CD4-positive, alpha-beta memory T cell (primary cell): ENCODE measurements around the gene SGTA. TPM values are rescaled to one million over a fixed set of nuclear protein-coding genes. Genes with fewer than 3 reads are reported as not detected.

Source experiments
- CTCF ChIA-PET: fragments of 350-600 bp; sonication (Branson Sonifier 250); formaldehyde crosslinking; loops from one replicate; lab custom pipeline; 2021; ENCODE audit warnings: inconsistent platforms; ENCODE audit not compliant: partially characterized antibody; lab: Charles Lee
- POLR2A ChIA-PET: fragments of 350-600 bp; sonication (Branson Sonifier 250); formaldehyde crosslinking; loops from one replicate; lab custom pipeline; 2021; ENCODE audit not compliant: partially characterized antibody; lab: Charles Lee
- DNase-seq, 5 donors: peaks; one replicate each; pipeline versions ENCODE4 v3.0.0 to v3.0.0-alpha.2; 2020 to 2022; ENCODE audit warnings: mixed read lengths in 1 of 5
- H3K27ac ChIP-seq: one replicate; pipeline ENCODE4 v1.7.0; 2013; ENCODE audit warnings: low read depth, low read length
- H3K27me3 ChIP-seq: 2 replicates; pipeline ENCODE4 v1.7.0; 2013; ENCODE audit warnings: mild to moderate bottlenecking, low read length, moderate library complexity; ENCODE audit not compliant: insufficient read depth
- H3K36me3 ChIP-seq: 2 replicates; pipeline ENCODE4 v1.7.0; 2013; ENCODE audit warnings: mild to moderate bottlenecking, low read length, moderate library complexity; ENCODE audit not compliant: insufficient read depth
- H3K4me1 ChIP-seq: 2 replicates; pipeline ENCODE4 v1.7.0; 2013; ENCODE audit warnings: mild to moderate bottlenecking, low read length, moderate library complexity; ENCODE audit not compliant: insufficient read depth
- H3K4me3 ChIP-seq, 2 donors: one replicate each; pipeline ENCODE4 v1.7.0; 2013; ENCODE audit warnings: low read length in 2 of 2, mild to moderate bottlenecking in 1 of 2
- H3K9me3 ChIP-seq, 2 donors: one replicate each; pipeline ENCODE4 v1.7.0; 2013; ENCODE audit warnings: low read length in 2 of 2, control low read depth in 1 of 2; ENCODE audit not compliant: control insufficient read depth in 1 of 2
- H3K27ac Mint-ChIP-seq, 7 donors: one replicate each; pipeline ENCODE4 v1.8.0; 2020 to 2021; ENCODE audit warnings: mixed read lengths in 7 of 7, mild to moderate bottlenecking in 6 of 7, inconsistent platforms in 3 of 7, moderate library complexity in 3 of 7
- H3K27me3 Mint-ChIP-seq, 2 donors: one replicate each; pipeline ENCODE4 v1.8.0; 2020 to 2021; ENCODE audit warnings: mixed read lengths in 2 of 2
- H3K36me3 Mint-ChIP-seq, 2 donors: one replicate each; pipeline ENCODE4 v1.8.0; 2020 to 2021; ENCODE audit warnings: mixed read lengths in 2 of 2, inconsistent platforms in 1 of 2, mild to moderate bottlenecking in 1 of 2
- H3K4me1 Mint-ChIP-seq, 4 donors: one replicate each; pipeline ENCODE4 v1.8.0; 2020 to 2021; ENCODE audit warnings: mixed read lengths in 4 of 4, mild to moderate bottlenecking in 1 of 4
- H3K4me3 Mint-ChIP-seq, 8 donors: one replicate each; pipeline ENCODE4 v1.8.0; 2020 to 2021; ENCODE audit warnings: mixed read lengths in 8 of 8, mild to moderate bottlenecking in 7 of 8, moderate library complexity in 6 of 8, inconsistent platforms in 3 of 8
- H3K9me3 Mint-ChIP-seq, 8 donors: one replicate each; pipeline ENCODE4 v1.8.0; 2020 to 2021; ENCODE audit warnings: mixed read lengths in 8 of 8, mild to moderate bottlenecking in 5 of 8, inconsistent platforms in 3 of 8, moderate library complexity in 1 of 8
- intact Hi-C: fragments of 100-400 bp; cut with micrococcal nuclease; formaldehyde crosslinking; loops from one replicate; pipeline ENCODE4 v1.15.1; 2023
- polyA plus RNA-seq, 2 donors: library from polyadenylated mRNA; unstranded; fragments of 300-500 nt; fragmentation: Illumina TruSeq; gene quantifications; one replicate each; pipeline ENCODE4 v1.2.3, GENCODE V29; 2021
- total RNA-seq, 2 experiments: library from RNA; stranded (reverse); gene quantifications; one replicate each; pipeline ENCODE4 v1.2.3, GENCODE V29; 2021

SGTA gene
- total and polyA plus RNA-seq, 4 experiments from 2014 or later, result 27.7 to 37.8 (median 36.0) TPM

- Mint-ChIP-seq H3K27me3 (no peaks in the 10 kb centered on the region), H3K9me3 (no peaks in the 10 kb centered on the region), H3K4me3 (no peak overlapping the region), H3K36me3 (peaks cover 8 to 14% of the 10 kb centered on the region in 2 donors), H3K27ac (peak overlapping the region in 2 of 7 donors; percentile 23 to 48), H3K4me1 (peaks cover 0 to 13% (median 6%) of the 10 kb centered on the region in 4 donors)
- Histone ChIP-seq H3K4me1 (no peaks in the 10 kb centered on the region), H3K36me3 (peaks cover 3% of the 10 kb centered on the region), H3K4me3 (no peak overlapping the region), H3K27me3 (no peaks in the 10 kb centered on the region), H3K9me3 (no peaks in the 10 kb centered on the region), H3K27ac (no peak overlapping the region)
- CTCF ChIA-PET, result no interaction called here
- POLR2A ChIA-PET, result no interaction called here
- intact Hi-C loops, result no loop called here
- DNase-seq, result no peak
These were observed 8.8 kb upstream of the SGTA start for GRCh38 chr19:2791876-2792275.

GRCh38 chr19:2791440-2791839 is 8.4 kb upstream of the SGTA start:
- Mint-ChIP-seq H3K4me1 (peaks cover 0 to 17% (median 6%) of the 10 kb centered on the region in 4 donors), H3K4me3 (no peak overlapping the region), H3K36me3 (peaks cover 8 to 14% of the 10 kb centered on the region in 2 donors), H3K9me3 (no peaks in the 10 kb centered on the region), H3K27me3 (no peaks in the 10 kb centered on the region), H3K27ac (no peak overlapping the region)
- CTCF ChIA-PET, result no interaction called here
- intact Hi-C loops, result no loop called here
- Histone ChIP-seq H3K27me3 (no peaks in the 10 kb centered on the region), H3K9me3 (no peaks in the 10 kb centered on the region), H3K4me1 (peaks cover 2% of the 10 kb centered on the region), H3K36me3 (peaks cover 3% of the 10 kb centered on the region), H3K4me3 (no peak overlapping the region), H3K27ac (no peak overlapping the region)
- POLR2A ChIA-PET, result no interaction called here
- DNase-seq, result no peak

GRCh38 chr19:2790557-2791271 is 7.6 kb upstream of the SGTA start:
- peak overlapping the region in 2 of 8 donors; percentile 31 to 59 for H3K4me3 Mint-ChIP-seq
- Histone ChIP-seq H3K4me1 (peaks cover 8% of the 10 kb centered on the region), H3K9me3 (no peaks in the 10 kb centered on the region), H3K4me3 (no peak overlapping the region), H3K36me3 (peaks cover 3% of the 10 kb centered on the region), H3K27me3 (no peaks in the 10 kb centered on the region), H3K27ac (no peak overlapping the region)
- H3K36me3 Mint-ChIP-seq, result peaks cover 2 to 10% of the 10 kb centered on the region in 2 donors
- CTCF ChIA-PET, result no interaction called here
- intact Hi-C loops, result no loop called here
- H3K4me1 Mint-ChIP-seq, result peaks cover 3 to 24% (median 11%) of the 10 kb centered on the region in 4 donors
- H3K27me3 Mint-ChIP-seq, result no peaks in the 10 kb centered on the region
- H3K27ac Mint-ChIP-seq, result no peak overlapping the region
- DNase-seq, result no peak
- POLR2A ChIA-PET, result no interaction called here
- no peaks in the 10 kb centered on the region for H3K9me3 Mint-ChIP-seq

GRCh38 chr19:2790194-2790556 is 7.1 kb upstream of the SGTA start:
- H3K36me3 Mint-ChIP-seq, result peaks cover 0 to 5% of the 10 kb centered on the region in 2 donors
- no peaks in the 10 kb centered on the region for H3K9me3 Mint-ChIP-seq
- H3K27ac Mint-ChIP-seq, result no peak overlapping the region
- Histone ChIP-seq H3K36me3 (no peaks in the 10 kb centered on the region), H3K27ac (no peak overlapping the region), H3K4me1 (peaks cover 8% of the 10 kb centered on the region), H3K27me3 (no peaks in the 10 kb centered on the region), H3K9me3 (no peaks in the 10 kb centered on the region), H3K4me3 (no peak overlapping the region)
- no peak for DNase-seq
- H3K4me1 Mint-ChIP-seq, result peaks cover 4 to 26% (median 14%) of the 10 kb centered on the region in 4 donors
- no peak overlapping the region for H3K4me3 Mint-ChIP-seq
- ChIA-PET CTCF (no interaction called here), POLR2A (no interaction called here)
- no peaks in the 10 kb centered on the region for H3K27me3 Mint-ChIP-seq
- intact Hi-C loops, result no loop called here

- H3K9me3 ChIP-seq, result no peaks in the 10 kb centered on the region
- H3K4me1 ChIP-seq, result peaks cover 25% of the 10 kb centered on the region
- Mint-ChIP-seq H3K27me3 (no peaks in the 10 kb centered on the region), H3K9me3 (no peaks in the 10 kb centered on the region), H3K4me1 (peaks cover 9 to 43% (median 23%) of the 10 kb centered on the region in 4 donors), H3K27ac (peak overlapping the region in 2 of 7 donors; percentile 4 to 31), H3K36me3 (peaks cover 0 to 4% of the 10 kb centered on the region in 2 donors), H3K4me3 (peak overlapping the region in 3 of 8 donors; percentile 25 to 73 (median 67))
- H3K4me3 ChIP-seq, result no peak overlapping the region
- no peaks in the 10 kb centered on the region for H3K27me3 ChIP-seq
- H3K36me3 ChIP-seq, result no peaks in the 10 kb centered on the region
- H3K27ac ChIP-seq, result no peak overlapping the region
- intact Hi-C loops, result loop anchor here (10.0 kb wide), 2 partner anchors 157 to 313 kb away; partner anchors contain the start of genes GADD45B and ZNF77
- no peak for DNase-seq
- ChIA-PET CTCF (interaction anchor here (1.1 kb wide), 1 partner anchor 32 kb away, joined by 4 read pairs; no protein-coding TSS in a partner anchor), POLR2A (no interaction called here)
These were observed 5.2 kb upstream of the SGTA start for GRCh38 chr19:2788237-2788636.

GRCh38 chr19:2787115-2787514 is 4.0 kb upstream of the SGTA start:
- no peak for DNase-seq
- no peaks in the 10 kb centered on the region for H3K27me3 Mint-ChIP-seq
- peak overlapping the region; percentile 27 to 84 (median 50) for H3K4me3 Mint-ChIP-seq
- H3K27ac Mint-ChIP-seq, result peak overlapping the region in 1 of 7 donors; percentile 62
- intact Hi-C loops, result loop anchor here (10.0 kb wide), 2 partner anchors 158 to 312 kb away; partner anchors contain the start of genes GADD45B and ZNF77
- no peak overlapping the region for H3K27ac ChIP-seq
- POLR2A ChIA-PET, result no interaction called here
- H3K36me3 Mint-ChIP-seq, result peaks cover 0 to 2% of the 10 kb centered on the region in 2 donors
- no peaks in the 10 kb centered on the region for H3K27me3 ChIP-seq
- H3K9me3 Mint-ChIP-seq, result no peaks in the 10 kb centered on the region
- CTCF ChIA-PET, result no interaction called here
- no peak overlapping the region for H3K4me3 ChIP-seq
- peaks cover 30% of the 10 kb centered on the region for H3K4me1 ChIP-seq
- no peaks in the 10 kb centered on the region for H3K36me3 ChIP-seq
- peaks cover 12 to 49% (median 28%) of the 10 kb centered on the region in 4 donors for H3K4me1 Mint-ChIP-seq
- no peaks in the 10 kb centered on the region for H3K9me3 ChIP-seq

- Histone ChIP-seq H3K4me3 (peak within 1 kb of the TSS; percentile 69), H3K36me3 (no peaks in the 10 kb centered on the region), H3K4me1 (peaks cover 47% of the 10 kb centered on the region), H3K27me3 (no peaks in the 10 kb centered on the region), H3K9me3 (no peaks in the 10 kb centered on the region), H3K27ac (peak within 1 kb of the TSS; percentile 64)
- Mint-ChIP-seq H3K27me3 (no peaks in the 10 kb centered on the region), H3K4me3 (peak within 1 kb of the TSS; percentile 75 to 90 (median 84)), H3K27ac (peak within 1 kb of the TSS; percentile 86 to 97 (median 88)), H3K4me1 (peaks cover 19 to 66% (median 42%) of the 10 kb centered on the region in 4 donors), H3K9me3 (no peaks in the 10 kb centered on the region), H3K36me3 (peaks cover 0 to 2% of the 10 kb centered on the region in 2 donors)
- intact Hi-C loops, result loop anchor here (1.0 to 10.0 kb wide), 6 partner anchors 9 to 311 kb away; partner anchors contain the start of genes GADD45B, GNG7, ZNF554 and ZNF57
- ChIA-PET POLR2A (interaction anchor here (0.5 to 1.3 kb wide), 10 partner anchors 10 to 1656 kb away, joined by 3 to 5 read pairs (median 3); partner anchors contain the start of genes GADD45B, ZNF554 and ZNF555), CTCF (interaction anchor here (0.7 kb wide), 1 partner anchor 9 kb away, joined by 3 read pairs; no protein-coding TSS in a partner anchor)
- peak; percentile 96 to 99 (median 98) for DNase-seq
These were observed 2.3 kb upstream of the SGTA start, which contains the start of gene THOP1 for GRCh38 chr19:2785244-2785997. Gene THOP1, plus strand, starts transcription at chr19:2785503. Its CDS starts 160 bp downstream, at chr19:2785663.
